Activated naive CD8-positive, alpha-beta T cell (primary cell): Measurements from ENCODE around the gene SLC1A3.
"Not testable (repeated sequence)": the region's sequence is repeated elsewhere in the genome, so short reads cannot be mapped to it uniquely, and the experiment has no call there.

Experiments used
- H3K27ac Mint-ChIP-seq: one replicate; pipeline ENCODE4 v1.8.0; 2021; ENCODE audit warnings: mixed read lengths
- H3K27me3 Mint-ChIP-seq: one replicate; pipeline ENCODE4 v1.8.0; 2021; ENCODE audit warnings: mixed read lengths
- H3K36me3 Mint-ChIP-seq: one replicate; pipeline ENCODE4 v1.8.0; 2021; ENCODE audit warnings: mixed read lengths
- H3K4me1 Mint-ChIP-seq: one replicate; pipeline ENCODE4 v1.8.0; 2021; ENCODE audit warnings: low read depth, mixed read lengths
- H3K4me3 Mint-ChIP-seq: one replicate; pipeline ENCODE4 v1.8.0; 2021; ENCODE audit warnings: mild to moderate bottlenecking, mixed read lengths
- H3K9me3 Mint-ChIP-seq: one replicate; pipeline ENCODE4 v1.8.0; 2021; ENCODE audit warnings: low read depth, mixed read lengths

The SLC1A3 gene

DNA sequence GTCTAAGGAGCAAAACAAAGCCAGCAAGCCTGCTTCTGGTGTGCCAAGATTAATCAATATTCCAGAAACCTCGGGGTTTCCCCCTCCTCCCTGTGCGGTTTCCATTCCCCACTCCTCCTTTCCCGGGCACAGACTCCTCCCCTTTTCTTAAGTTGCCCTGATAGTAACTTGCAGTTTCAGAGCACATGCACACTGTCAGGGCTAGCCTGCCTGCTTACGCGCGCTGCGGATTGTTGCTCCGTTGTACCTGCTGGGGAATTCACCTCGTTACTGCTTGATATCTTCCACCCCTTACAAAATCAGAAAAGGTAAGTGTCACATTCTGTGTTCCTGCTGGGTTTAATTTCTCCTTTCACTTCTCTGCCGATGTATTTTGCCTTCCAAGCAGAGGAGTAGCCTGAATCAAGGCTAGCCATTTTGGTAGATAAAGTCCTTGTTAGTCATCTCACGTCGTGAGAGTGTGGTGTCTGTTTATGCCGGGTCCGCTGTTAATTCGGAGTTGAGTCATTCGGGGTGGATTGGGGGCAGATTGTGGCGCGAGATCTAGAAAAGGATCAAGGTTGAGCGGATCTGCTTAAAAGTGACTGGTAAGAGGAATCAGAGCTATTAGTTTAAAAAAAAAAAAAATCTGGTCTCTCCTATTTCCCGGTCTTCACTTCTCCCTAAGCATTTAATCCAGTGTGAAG, at the start of gene SLC1A3:
Gene SLC1A3, plus strand, starts transcription at position 179 of the 686 bp plus-strand sequence. CDS start 1,818 bp downstream, outside the sequence.
- no peaks in the 10 kb centered on the region for H3K36me3 Mint-ChIP-seq

DNA sequence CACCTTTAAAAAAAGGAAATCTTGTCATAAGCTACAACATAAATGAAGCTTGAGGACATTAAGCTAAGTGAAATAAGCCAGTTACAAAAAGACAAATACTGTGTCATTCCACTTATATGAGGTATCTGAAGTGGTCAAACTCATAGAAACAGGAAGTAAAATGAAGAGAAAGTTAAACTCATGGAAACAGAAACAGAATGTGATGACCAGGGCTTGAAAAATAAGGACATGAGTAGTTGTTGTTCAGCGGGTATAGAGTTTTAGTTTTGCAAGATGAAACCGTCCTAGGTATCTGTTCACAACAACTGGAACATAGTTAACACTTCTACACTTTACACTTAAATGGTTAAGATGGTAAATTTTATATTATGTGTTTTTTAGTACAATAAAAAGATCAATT, 47.8 kb upstream of the SLC1A3 start:
- H3K36me3 Mint-ChIP-seq: no peaks in the 10 kb centered on the region
- H3K9me3 Mint-ChIP-seq: peaks cover 4% of the 10 kb centered on the region
- peaks cover 4% of the 10 kb centered on the region for H3K27me3 Mint-ChIP-seq
- H3K4me1 Mint-ChIP-seq: no peaks in the 10 kb centered on the region
- no peak overlapping the region for H3K4me3 Mint-ChIP-seq
- H3K27ac Mint-ChIP-seq: no peak overlapping the region

More for the DNA sequence above, at the start of gene SLC1A3:
- H3K27me3 Mint-ChIP-seq: peaks cover 28% of the 10 kb centered on the region
- no peaks in the 10 kb centered on the region for H3K9me3 Mint-ChIP-seq
- peak within 1 kb of the TSS; percentile 84 for H3K27ac Mint-ChIP-seq
- H3K4me1 Mint-ChIP-seq: peaks cover 18% of the 10 kb centered on the region
- peak within 1 kb of the TSS; percentile 84 for H3K4me3 Mint-ChIP-seq

DNA sequence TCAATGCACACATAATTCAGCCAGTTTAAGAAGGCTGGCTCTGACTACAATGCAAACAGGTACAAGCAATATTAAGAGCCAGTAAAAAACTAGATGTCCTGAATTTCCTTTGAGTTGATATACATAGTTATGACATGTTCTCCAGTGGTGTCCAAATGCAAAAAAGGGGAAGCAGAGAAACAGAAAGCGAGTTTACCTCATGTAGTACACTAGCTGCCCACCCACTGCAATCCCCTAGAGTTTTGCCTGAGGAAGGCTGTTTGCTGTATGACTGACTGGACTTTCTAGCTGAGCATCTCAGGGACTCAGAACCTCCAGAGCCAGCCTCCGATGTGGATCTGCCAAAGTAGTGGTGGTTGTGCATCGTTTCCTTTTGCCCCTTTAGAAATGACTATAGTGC, 44.8 kb upstream of the SLC1A3 start:
- Mint-ChIP-seq H3K27ac (no peak overlapping the region), H3K36me3 (no peaks in the 10 kb centered on the region), H3K9me3 (peaks cover 4% of the 10 kb centered on the region), H3K4me3 (no peak overlapping the region), H3K4me1 (no peaks in the 10 kb centered on the region), H3K27me3 (peaks cover 7% of the 10 kb centered on the region)

DNA sequence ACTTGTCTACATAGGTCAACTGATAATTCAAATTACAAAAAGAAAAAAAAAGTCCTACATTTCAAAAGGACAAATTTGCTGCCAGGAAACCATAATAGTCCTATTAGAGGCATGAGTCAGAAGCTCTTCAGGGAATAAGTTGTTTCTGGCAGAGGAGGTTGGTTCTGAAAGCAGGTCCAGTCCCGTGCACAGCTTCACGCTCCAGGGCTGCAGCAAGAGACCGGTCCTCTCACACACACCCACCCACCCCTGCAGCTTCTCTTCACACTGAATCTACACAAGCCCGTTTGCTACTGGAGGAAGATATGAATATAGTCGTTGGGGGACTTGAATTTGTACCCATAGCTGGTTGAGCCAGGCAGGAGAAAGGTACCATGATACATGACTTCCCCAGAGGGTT, 36.9 kb upstream of the SLC1A3 start:
- H3K4me3 Mint-ChIP-seq: no peak overlapping the region
- H3K4me1 Mint-ChIP-seq: no peaks in the 10 kb centered on the region
- no peak overlapping the region for H3K27ac Mint-ChIP-seq
- H3K27me3 Mint-ChIP-seq: peaks cover 2% of the 10 kb centered on the region
- H3K36me3 Mint-ChIP-seq: no peaks in the 10 kb centered on the region
- H3K9me3 Mint-ChIP-seq: no peaks in the 10 kb centered on the region

DNA sequence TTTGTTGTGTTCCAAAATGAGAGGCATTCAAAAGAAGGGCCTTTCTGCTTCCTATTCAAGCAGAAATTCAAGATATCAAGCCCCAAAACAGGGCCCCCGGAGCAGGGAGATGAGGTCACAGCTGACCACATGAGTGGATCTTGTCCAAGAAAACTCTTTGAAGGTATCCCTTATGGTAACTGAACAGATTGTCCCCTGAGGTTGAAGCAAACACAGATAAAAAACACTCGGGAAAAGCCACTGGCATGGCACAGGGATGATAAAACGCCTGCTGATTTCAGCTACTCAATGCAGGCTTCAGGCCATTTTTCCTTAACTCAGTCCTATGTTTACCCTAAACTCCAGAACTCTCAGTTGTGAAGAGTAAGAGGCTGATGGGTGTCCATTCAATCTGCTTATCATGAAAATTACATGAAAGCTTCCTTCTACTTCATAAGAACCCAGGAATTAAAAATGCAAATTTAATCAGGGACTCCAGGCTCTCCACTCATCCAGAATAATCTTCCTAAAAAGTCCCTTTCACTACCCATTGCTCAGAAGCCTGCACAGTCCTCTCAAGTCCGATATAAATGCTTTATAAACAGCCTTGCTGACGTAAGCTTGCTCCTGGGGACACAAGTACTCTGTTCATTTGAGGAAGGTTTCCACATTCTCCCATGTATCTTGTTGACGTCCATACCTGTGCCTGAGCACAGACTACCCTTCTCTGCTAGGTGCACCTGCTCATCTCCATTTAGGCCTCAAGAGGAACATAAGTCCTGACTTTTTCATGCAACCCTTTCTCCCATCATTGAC, 35.9 kb upstream of the SLC1A3 start:
- Mint-ChIP-seq H3K9me3 (no peaks in the 10 kb centered on the region), H3K27me3 (peaks cover 2% of the 10 kb centered on the region), H3K27ac (no peak overlapping the region), H3K4me3 (no peak overlapping the region), H3K36me3 (no peaks in the 10 kb centered on the region), H3K4me1 (no peaks in the 10 kb centered on the region)

DNA sequence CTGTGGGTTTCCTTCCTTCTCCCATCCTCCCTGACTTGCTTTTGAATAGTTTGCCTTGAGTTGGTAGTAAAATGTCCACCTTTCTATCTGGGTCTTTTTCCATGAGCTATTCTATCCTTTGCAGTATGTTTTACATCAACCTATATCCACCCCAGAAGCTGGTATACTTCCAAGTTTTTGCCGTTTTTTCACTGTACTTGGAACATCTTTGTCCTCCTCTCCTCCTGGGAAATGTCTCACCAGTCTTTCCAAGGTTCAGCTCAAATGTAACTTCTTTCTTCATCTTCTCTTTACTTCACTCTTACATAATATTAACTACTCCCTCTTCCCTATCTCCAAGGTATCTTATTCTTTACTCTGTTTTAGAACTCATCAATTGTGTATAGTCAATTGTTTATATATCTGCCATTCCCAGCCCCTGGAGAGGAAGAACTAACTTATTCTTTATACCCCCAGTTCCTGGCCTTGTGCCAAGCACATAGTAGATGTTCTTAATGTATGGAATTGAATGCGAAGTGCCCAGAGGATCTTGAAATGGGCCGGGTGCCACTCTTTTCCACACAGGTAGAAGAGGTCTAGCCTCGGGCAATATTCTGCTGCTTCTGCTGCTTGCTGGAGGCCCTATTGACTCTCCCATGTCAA, 34.9 kb upstream of the SLC1A3 start:
- no peaks in the 10 kb centered on the region for H3K4me1 Mint-ChIP-seq
- peaks cover 2% of the 10 kb centered on the region for H3K27me3 Mint-ChIP-seq
- no peak overlapping the region for H3K27ac Mint-ChIP-seq
- H3K9me3 Mint-ChIP-seq: no peaks in the 10 kb centered on the region
- H3K36me3 Mint-ChIP-seq: no peaks in the 10 kb centered on the region
- H3K4me3 Mint-ChIP-seq: no peak overlapping the region

DNA sequence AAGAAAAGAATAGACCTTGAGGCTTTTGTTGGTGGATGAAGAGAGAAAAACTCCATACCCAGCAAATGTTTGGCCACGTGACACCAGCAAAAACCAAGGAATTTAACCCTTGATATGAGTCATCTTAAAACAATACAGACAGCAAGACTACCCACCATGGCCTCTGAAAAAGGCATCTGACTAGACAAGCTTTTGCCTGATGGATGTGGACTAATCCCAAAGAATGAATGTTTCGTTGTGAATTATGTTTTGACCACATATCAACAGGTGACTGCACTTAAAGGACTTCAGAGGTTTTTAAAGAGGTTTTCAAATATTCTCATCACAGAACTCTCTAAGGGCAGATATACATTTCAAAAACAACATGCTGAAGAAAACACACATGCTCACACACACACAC, 33.0 kb upstream of the SLC1A3 start:
- H3K4me1 Mint-ChIP-seq: no peaks in the 10 kb centered on the region

DNA sequence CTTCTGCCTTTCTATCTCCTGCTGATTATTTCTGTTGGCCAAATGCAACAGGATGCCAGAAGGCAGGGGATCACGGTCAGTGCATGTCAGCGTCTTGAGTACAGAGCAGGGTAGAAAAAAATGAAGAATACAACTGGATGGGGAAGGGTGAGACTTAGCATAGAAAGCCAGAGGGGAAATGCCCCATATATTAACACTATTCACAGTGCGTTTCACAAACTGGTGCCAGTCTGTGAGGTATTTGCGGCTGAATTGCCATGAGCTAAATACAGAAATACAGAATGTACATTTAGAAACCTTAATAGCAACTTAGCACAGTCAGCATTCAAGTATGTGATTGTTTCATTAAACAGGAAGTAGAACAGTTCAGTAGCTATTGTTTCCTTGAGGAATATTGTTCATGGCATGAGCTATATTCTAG, 31.0 kb upstream of the SLC1A3 start:
- no peaks in the 10 kb centered on the region for H3K4me1 Mint-ChIP-seq
- no peak overlapping the region for H3K27ac Mint-ChIP-seq
- H3K9me3 Mint-ChIP-seq: no peaks in the 10 kb centered on the region
- peaks cover 2% of the 10 kb centered on the region for H3K27me3 Mint-ChIP-seq
- no peaks in the 10 kb centered on the region for H3K36me3 Mint-ChIP-seq
- H3K4me3 Mint-ChIP-seq: no peak overlapping the region

More for the DNA sequence above, 33.0 kb upstream of the SLC1A3 start:
- H3K4me3 Mint-ChIP-seq: no peak overlapping the region
- H3K27me3 Mint-ChIP-seq: peaks cover under 1% of the 10 kb centered on the region
- no peaks in the 10 kb centered on the region for H3K9me3 Mint-ChIP-seq
- no peak overlapping the region for H3K27ac Mint-ChIP-seq
- H3K36me3 Mint-ChIP-seq: no peaks in the 10 kb centered on the region

DNA sequence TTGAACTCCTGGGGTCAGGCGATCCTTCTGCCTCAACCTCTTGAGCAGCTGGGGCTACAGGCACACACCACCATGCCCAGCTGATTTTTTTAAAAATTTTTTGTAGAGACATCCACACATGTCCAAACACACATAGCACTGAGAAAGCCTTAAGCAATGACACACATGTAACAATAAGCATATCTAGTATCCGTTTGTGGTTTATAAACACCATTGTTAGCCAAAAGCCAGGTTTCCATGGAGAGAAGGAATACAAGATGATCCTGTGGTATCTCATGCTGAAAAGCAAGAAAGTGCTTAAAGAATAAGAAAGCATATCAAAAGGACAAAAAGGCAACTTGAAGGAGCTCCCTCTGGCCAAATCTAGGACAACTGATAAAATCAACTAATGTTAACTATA, 29.7 kb upstream of the SLC1A3 start:
- Mint-ChIP-seq H3K4me3 (no peak overlapping the region), H3K9me3 (no peaks in the 10 kb centered on the region), H3K27me3 (peaks cover 4% of the 10 kb centered on the region), H3K27ac (no peak overlapping the region), H3K4me1 (no peaks in the 10 kb centered on the region), H3K36me3 (no peaks in the 10 kb centered on the region)

DNA sequence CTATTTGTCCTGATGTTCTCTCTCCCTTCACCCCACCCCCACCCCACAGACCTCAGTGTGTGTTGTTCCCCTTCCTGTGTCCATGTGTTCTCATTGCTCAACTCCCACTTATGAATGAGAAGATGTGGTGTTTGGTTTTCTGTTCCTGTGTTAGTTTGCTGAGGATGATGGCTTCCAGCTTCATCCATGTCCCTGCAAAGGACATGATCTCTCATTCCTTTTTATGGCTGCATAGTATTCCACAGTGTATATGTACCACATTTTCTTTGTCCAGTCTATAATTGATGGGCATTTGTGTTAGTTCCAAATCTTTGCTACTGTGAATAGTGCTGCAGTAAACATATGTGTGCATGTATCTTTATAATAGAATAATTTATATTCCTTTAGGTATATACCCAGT, 26.5 kb upstream of the SLC1A3 start:
- H3K36me3 Mint-ChIP-seq, H3K27ac Mint-ChIP-seq, H3K4me1 Mint-ChIP-seq, H3K9me3 Mint-ChIP-seq, H3K4me3 Mint-ChIP-seq, H3K27me3 Mint-ChIP-seq: not testable (repeated sequence)

DNA sequence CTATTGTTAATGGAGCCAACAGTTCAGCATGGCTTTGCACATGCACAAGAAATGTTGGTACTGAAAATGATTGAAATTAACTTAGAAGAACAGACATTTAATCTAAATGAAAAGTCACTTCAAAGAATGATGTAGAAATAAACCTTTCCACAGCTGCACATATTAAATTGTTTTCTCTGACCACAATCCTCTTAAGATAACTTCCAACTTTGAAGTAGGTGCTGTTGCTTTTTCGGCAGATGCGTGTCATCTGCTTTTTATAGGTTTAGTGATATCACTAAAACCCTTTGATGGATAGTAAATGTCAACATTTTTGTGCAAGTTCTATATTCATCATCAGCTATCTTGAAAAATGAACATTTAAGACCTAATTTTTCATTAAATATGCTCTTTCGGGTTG, 25.3 kb upstream of the SLC1A3 start:
- H3K9me3 Mint-ChIP-seq: no peaks in the 10 kb centered on the region
- no peaks in the 10 kb centered on the region for H3K4me1 Mint-ChIP-seq
- H3K27ac Mint-ChIP-seq: no peak overlapping the region
- H3K27me3 Mint-ChIP-seq: peaks cover 8% of the 10 kb centered on the region
- H3K4me3 Mint-ChIP-seq: no peak overlapping the region
- no peaks in the 10 kb centered on the region for H3K36me3 Mint-ChIP-seq

DNA sequence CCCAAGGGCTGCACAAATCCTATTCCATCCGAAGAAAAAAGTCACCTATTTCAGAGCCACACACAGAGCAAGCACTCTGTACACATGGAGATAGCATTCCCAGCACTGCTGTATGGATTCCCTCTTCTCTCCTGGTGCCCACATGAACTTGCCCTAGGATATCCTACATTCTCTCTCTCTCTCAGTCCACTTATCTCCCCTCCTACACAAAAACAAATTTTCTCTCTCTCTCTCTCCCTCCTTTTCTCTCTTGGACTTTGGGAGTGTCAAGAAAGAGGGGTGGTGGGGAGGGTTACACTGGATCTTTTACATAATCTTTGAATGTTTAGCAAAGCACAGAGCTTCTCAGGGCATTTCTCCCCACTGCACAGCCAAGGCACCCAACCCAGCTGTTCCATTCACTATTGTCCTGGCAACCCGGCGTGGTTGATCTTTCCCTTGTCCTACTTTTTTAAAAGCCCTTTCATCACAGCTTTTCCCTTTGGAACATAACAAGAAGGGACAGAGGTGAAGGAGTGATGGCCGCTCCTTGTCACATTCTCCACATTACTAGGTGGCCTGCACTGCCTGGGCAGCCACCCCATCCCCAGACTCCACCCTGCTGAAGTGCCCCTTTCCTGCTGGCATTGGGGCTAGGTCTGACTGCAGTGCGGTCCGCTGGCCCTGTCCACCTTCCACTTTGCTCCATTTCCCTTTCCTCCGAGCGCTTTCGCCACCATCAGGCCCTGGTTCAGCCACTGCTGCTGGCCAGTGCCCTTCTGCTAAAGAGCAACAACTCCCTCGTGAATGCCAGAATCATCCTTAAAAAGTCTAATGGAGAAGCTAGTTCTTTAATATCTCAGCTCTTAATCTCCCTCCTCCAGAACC, 22.2 kb upstream of the SLC1A3 start:
- no peaks in the 10 kb centered on the region for H3K36me3 Mint-ChIP-seq
- no peaks in the 10 kb centered on the region for H3K4me1 Mint-ChIP-seq
- no peak overlapping the region for H3K4me3 Mint-ChIP-seq
- H3K9me3 Mint-ChIP-seq: no peaks in the 10 kb centered on the region
- no peak overlapping the region for H3K27ac Mint-ChIP-seq
- H3K27me3 Mint-ChIP-seq: peaks cover 8% of the 10 kb centered on the region

DNA sequence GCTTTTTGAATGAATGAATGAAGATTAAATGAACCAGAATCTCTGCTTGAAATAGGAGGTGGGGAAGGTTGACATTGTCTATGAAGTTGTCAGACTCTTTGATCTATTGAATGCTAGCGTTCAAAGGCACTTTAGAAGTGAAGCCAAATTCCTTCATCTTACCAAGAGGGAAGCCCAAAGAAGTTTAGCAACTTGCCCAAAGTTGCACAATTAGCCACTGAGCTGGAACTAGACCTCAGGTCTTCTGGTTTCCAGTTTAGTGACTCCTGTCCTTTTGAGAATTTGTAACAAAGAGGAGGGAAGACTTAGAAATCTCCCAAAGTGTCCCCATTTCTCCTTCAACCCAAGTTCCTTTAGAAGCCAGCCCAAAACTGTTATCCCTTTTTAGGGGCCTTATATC, 20.7 kb upstream of the SLC1A3 start:
- Mint-ChIP-seq H3K9me3 (no peaks in the 10 kb centered on the region), H3K27ac (no peak overlapping the region), H3K4me3 (no peak overlapping the region), H3K27me3 (peaks cover 6% of the 10 kb centered on the region), H3K36me3 (no peaks in the 10 kb centered on the region), H3K4me1 (no peaks in the 10 kb centered on the region)

DNA sequence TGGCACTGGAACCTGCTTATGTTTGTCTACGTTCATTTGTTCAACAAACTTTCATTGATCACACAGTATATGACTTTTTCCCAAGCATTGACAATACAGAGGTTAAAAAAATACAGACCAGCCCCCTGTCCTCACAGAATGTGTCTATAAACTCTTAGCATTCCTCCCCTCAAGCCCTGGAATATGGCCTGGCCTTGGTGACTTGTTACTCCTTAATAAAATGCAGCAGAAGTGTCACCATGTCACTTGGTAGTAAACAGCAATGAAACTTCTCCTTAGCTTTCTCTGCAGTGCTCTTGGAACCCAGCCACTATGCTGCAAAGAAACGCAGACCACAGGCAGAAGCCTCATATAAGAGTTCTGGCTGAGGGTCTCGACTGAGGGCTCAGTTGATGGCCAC, 19.1 kb upstream of the SLC1A3 start:
- Mint-ChIP-seq H3K4me1 (no peaks in the 10 kb centered on the region), H3K36me3 (no peaks in the 10 kb centered on the region), H3K9me3 (no peaks in the 10 kb centered on the region), H3K27ac (no peak overlapping the region), H3K27me3 (peaks cover 4% of the 10 kb centered on the region), H3K4me3 (no peak overlapping the region)

DNA sequence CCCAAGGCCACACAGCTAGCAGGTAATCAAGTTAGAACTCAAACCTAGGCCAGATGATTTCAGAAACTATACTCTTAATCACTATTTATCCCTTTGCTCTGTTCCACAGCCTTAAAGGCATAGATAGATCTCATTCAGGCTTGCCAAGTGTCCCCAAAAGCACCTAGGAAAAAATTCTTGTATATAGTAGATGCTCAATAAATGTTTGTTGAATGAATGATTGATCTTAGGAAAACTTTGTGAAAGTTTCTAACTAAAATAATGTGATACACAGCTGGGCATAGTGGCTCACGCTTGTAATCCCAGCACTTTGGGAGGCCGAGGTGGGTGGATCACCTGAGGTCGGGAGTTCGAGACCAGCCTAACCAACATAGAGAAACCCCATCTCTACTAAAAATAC, 16.7 kb upstream of the SLC1A3 start:
- H3K36me3 Mint-ChIP-seq, H3K4me3 Mint-ChIP-seq, H3K27ac Mint-ChIP-seq, H3K27me3 Mint-ChIP-seq, H3K4me1 Mint-ChIP-seq, H3K9me3 Mint-ChIP-seq: not testable (repeated sequence)
